ENCODE results near the gene RWDD3. TPM values are rescaled to one million over a fixed set of nuclear protein-coding genes. Genes with fewer than 3 reads are reported as not detected.

The RWDD3 gene
- total and polyA plus RNA-seq, 10 of the 15 experiments (the other 5 are each of a cell fraction or from before 2014, with no cell fraction given): 9.8 to 42.9 (median 21.4) TPM

- intact Hi-C loops (cut with micrococcal nuclease; ENCODE audit: unreplicated experiment): no loop called here
- no peaks in the 10 kb centered on the region for H3K9me3 ChIP-seq (replicated peaks; ENCODE audit: control insufficient read depth, insufficient read depth, low read length)
- in situ Hi-C loops (cut with MboI): no loop called here
- RAD21 ChIA-PET (ENCODE audit: unreplicated experiment): no interaction called here
- no peak overlapping the region for H3K4me3 ChIP-seq
- ATAC-seq (no peak), DNase-seq (ENCODE audit: low read depth, low spot score) (no peak), FAIRE-seq (no peak)
- no peak overlapping the region for H2AFZ ChIP-seq (ENCODE audit: control insufficient read depth, low read depth, low read length)
- no peaks in the 10 kb centered on the region for H3K36me3 ChIP-seq (ENCODE audit: control insufficient read depth in 2 of 2, insufficient read depth in 2 of 2, low read length in 1 of 2)
- no peak overlapping the region for H3K4me2 ChIP-seq (ENCODE audit: control insufficient read depth, insufficient read depth)
- H3K27ac ChIP-seq (ENCODE audit: control insufficient read depth, insufficient read depth): no peak overlapping the region
- H3K4me1 ChIP-seq (ENCODE audit: control insufficient read depth, insufficient read depth, low read length): no peaks in the 10 kb centered on the region
- SMC1A ChIA-PET (ENCODE audit: uncharacterized antibody, unreplicated experiment): no interaction called here
- CTCF ChIA-PET: no interaction called here
- H3K9ac ChIP-seq (ENCODE audit: control insufficient read depth, insufficient read depth, low read length): no peak overlapping the region
- no peaks in the 10 kb centered on the region for H3K27me3 ChIP-seq (replicated peaks in 1 of 2; ENCODE audit: control insufficient read depth in 2 of 2, insufficient read depth in 2 of 2, low read length in 1 of 2)
- no peaks in the 10 kb centered on the region for H4K20me1 ChIP-seq (ENCODE audit: control insufficient read depth, insufficient read depth)
- WGBS (ENCODE audit: insufficient coverage, insufficient replicate concordance, low lambda C conversion rate, missing lambda C conversion rate): 0% methylated on average over 1 of the region's 1 CpG
- no peak for TF ChIP-seq RELA (IDR thresholded peaks at IDR 0.05; ENCODE audit: borderline replicate concordance, partially characterized antibody)
- TF ChIP-seq ATF2 (IDR thresholded peaks at IDR 0.05; ENCODE audit: low read length): no peak
- TF ChIP-seq, protein P1, sequence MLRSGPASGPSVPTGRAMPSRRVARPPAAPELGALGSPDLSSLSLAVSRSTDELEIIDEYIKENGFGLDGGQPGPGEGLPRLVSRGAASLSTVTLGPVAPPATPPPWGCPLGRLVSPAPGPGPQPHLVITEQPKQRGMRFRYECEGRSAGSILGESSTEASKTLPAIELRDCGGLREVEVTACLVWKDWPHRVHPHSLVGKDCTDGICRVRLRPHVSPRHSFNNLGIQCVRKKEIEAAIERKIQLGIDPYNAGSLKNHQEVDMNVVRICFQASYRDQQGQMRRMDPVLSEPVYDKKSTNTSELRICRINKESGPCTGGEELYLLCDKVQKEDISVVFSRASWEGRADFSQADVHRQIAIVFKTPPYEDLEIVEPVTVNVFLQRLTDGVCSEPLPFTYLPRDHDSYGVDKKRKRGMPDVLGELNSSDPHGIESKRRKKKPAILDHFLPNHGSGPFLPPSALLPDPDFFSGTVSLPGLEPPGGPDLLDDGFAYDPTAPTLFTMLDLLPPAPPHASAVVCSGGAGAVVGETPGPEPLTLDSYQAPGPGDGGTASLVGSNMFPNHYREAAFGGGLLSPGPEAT (IDR thresholded peaks at IDR 0.05; ENCODE audit: low read depth): no peak
- TF ChIP-seq CHD2 (IDR thresholded peaks at IDR 0.05; ENCODE audit: borderline replicate concordance, low read depth, low read length): no peak
- TF ChIP-seq USF1 (IDR thresholded peaks at IDR 0.05; ENCODE audit: borderline replicate concordance, extremely low read length, insufficient read depth, low read depth, low read length): no peak
- no peak for TF ChIP-seq CBX3 (IDR thresholded peaks at IDR 0.05; ENCODE audit: borderline replicate concordance, low read depth)
- no peak for TF ChIP-seq MTA3 (IDR thresholded peaks at IDR 0.05; ENCODE audit: borderline replicate concordance, low read length)
- TF ChIP-seq KLF5 (IDR thresholded peaks at IDR 0.05; ENCODE audit: partially characterized antibody): no peak
- TF ChIP-seq POLR2AphosphoS2 (IDR thresholded peaks at IDR 0.05; ENCODE audit: low read depth, low read length): no peak
- no TSS peak for BruUV-seq (replicated peaks)
- no peaks in the 10 kb centered on the region for H3K79me2 ChIP-seq (ENCODE audit: control insufficient read depth, insufficient read depth, low read length)
- POLR2A ChIA-PET: no interaction called here
Observed at GRCh38 chr1:95197616-95198252, 36.3 kb upstream of the RWDD3 start.
